HEK293 (cell line): Measurements from ENCODE around the gene TTC34.

Source experiments
- CTCF ChIA-PET: fragments of 350-600 bp; formaldehyde crosslinking; extraction: SDS; loops from one replicate; lab custom pipeline; 2021; ENCODE audit warnings: antibody characterized with exemption; lab: Yijun Ruan, JAX
- POLR2A ChIA-PET: fragments of 300-600 bp; formaldehyde crosslinking; extraction: SDS; loops from one replicate; lab custom pipeline; 2020; ENCODE audit warnings: antibody characterized with exemption, inconsistent platforms; lab: Yijun Ruan, JAX
- H3K27ac ChIP-seq: fragments of 200-500 bp; sonication (Bioruptor generic); 2 replicates; pipeline ENCODE4 v1.5.1; 2014; ENCODE audit warnings: low read depth, low read length, control low read depth, inconsistent platforms; ENCODE audit errors: extremely low read depth
- H3K36me3 ChIP-seq, 2 experiments: fragments of 200-500 bp in 1 of 2; sonication (Bioruptor generic) in 1 of 2; 1 replicate in 1 of 2; 2 replicates in 1 of 2; pipeline ENCODE4 v1.5.1; 2014 to 2017; ENCODE audit warnings: inconsistent platforms in 2 of 2, low read length in 2 of 2; ENCODE audit not compliant: control insufficient read depth in 2 of 2, insufficient read depth in 1 of 2
- H3K4me1 ChIP-seq: fragments of 200-500 bp; sonication (Bioruptor generic); 2 replicates; pipeline ENCODE4 v1.5.1; 2014; ENCODE audit warnings: mild to moderate bottlenecking, low read length, inconsistent platforms; ENCODE audit not compliant: control insufficient read depth, insufficient read depth
- H3K4me3 ChIP-seq: 2 replicates; pipeline ENCODE4 v1.5.1; 2011; ENCODE audit warnings: low read depth, mild to moderate bottlenecking, control low read depth, low read length, moderate library complexity
- H3K9me3 ChIP-seq: fragments of 200-500 bp; sonication (Bioruptor generic); 2 replicates; pipeline ENCODE4 v1.5.1; 2014; ENCODE audit warnings: low read depth, low read length, inconsistent platforms; ENCODE audit not compliant: control insufficient read depth, insufficient read depth
- EGR2 ChIP-seq: fragments of 450-650 bp; formaldehyde crosslinking; IDR thresholded peaks from 2 replicates; pipeline ENCODE4 v1.5.1; 2016; ENCODE audit warnings: low read depth, missing biosample characterization, missing genetic modification characterization
- GLI2 ChIP-seq: fragments of 450-650 bp; formaldehyde crosslinking; IDR thresholded peaks from 2 replicates; pipeline ENCODE4; 2017; ENCODE audit warnings: missing biosample characterization, missing genetic modification characterization, low read depth, borderline replicate concordance
- HOXC10 ChIP-seq: sonication (generic); formaldehyde crosslinking; IDR thresholded peaks from 2 replicates; pipeline ENCODE4 v1.8.1; 2023; ENCODE audit warnings: mild to moderate bottlenecking, missing genetic modification reagents
- OVOL3 ChIP-seq: fragments of 450-650 bp; formaldehyde crosslinking; IDR thresholded peaks from 2 replicates; pipeline ENCODE4 v1.5.1; 2016; ENCODE audit warnings: missing biosample characterization, missing genetic modification characterization
- REST ChIP-seq: fragments of 450-650 bp; formaldehyde crosslinking; IDR thresholded peaks from 2 replicates; pipeline ENCODE4 v1.5.1; 2016; ENCODE audit warnings: missing biosample characterization, missing genetic modification characterization
- SCRT2 ChIP-seq: fragments of 450-650 bp; formaldehyde crosslinking; IDR thresholded peaks from 2 replicates; pipeline ENCODE4 v1.5.1; 2016; ENCODE audit warnings: missing biosample characterization, missing genetic modification characterization
- ZBTB20 ChIP-seq: fragments of 450-650 bp; formaldehyde crosslinking; IDR thresholded peaks from 2 replicates; pipeline ENCODE4 v1.5.1; 2016; ENCODE audit warnings: missing biosample characterization, missing genetic modification characterization
- ZBTB48 ChIP-seq: fragments of 450-650 bp; formaldehyde crosslinking; IDR thresholded peaks from 2 replicates; pipeline ENCODE4 v1.5.1; 2016; ENCODE audit warnings: missing biosample characterization, missing genetic modification characterization
- ZEB2 ChIP-seq: fragments of 450-650 bp; formaldehyde crosslinking; IDR thresholded peaks from 2 replicates; pipeline ENCODE4 v1.5.1; 2016; ENCODE audit warnings: missing biosample characterization, missing genetic modification characterization
- ZFP37 ChIP-seq: fragments of 450-650 bp; formaldehyde crosslinking; IDR thresholded peaks from 2 replicates; pipeline ENCODE4 v1.5.1; 2016; ENCODE audit warnings: missing biosample characterization, missing genetic modification characterization
- ZFP69B ChIP-seq: fragments of 450-650 bp; formaldehyde crosslinking; IDR thresholded peaks from 2 replicates; pipeline ENCODE4 v1.5.1; 2016; ENCODE audit warnings: missing biosample characterization, missing genetic modification characterization
- ZIC2 ChIP-seq: fragments of 450-650 bp; formaldehyde crosslinking; IDR thresholded peaks from 2 replicates; pipeline ENCODE4 v1.5.1; 2016; ENCODE audit warnings: missing biosample characterization, missing genetic modification characterization
- ZNF112 ChIP-seq: fragments of 450-650 bp; formaldehyde crosslinking; IDR thresholded peaks from 2 replicates; pipeline ENCODE4 v1.5.0; 2017; ENCODE audit warnings: missing biosample characterization, missing genetic modification characterization
- ZNF138 ChIP-seq: fragments of 450-650 bp; formaldehyde crosslinking; IDR thresholded peaks from 2 replicates; pipeline ENCODE4 v1.5.1; 2016; ENCODE audit warnings: missing biosample characterization, missing genetic modification characterization, borderline replicate concordance
- ZNF140 ChIP-seq: fragments of 450-650 bp; formaldehyde crosslinking; IDR thresholded peaks from 2 replicates; pipeline ENCODE4 v1.5.1; 2016; ENCODE audit warnings: missing biosample characterization, missing genetic modification characterization
- ZNF155 ChIP-seq: fragments of 450-650 bp; formaldehyde crosslinking; IDR thresholded peaks from 2 replicates; pipeline ENCODE4 v1.5.1; 2016; ENCODE audit warnings: missing biosample characterization, missing genetic modification characterization
- ZNF175 ChIP-seq: fragments of 450-650 bp; formaldehyde crosslinking; IDR thresholded peaks from 2 replicates; pipeline ENCODE4 v1.5.1; 2016; ENCODE audit warnings: missing biosample characterization, missing genetic modification characterization
- ZNF248 ChIP-seq: fragments of 450-650 bp; formaldehyde crosslinking; IDR thresholded peaks from 2 replicates; pipeline ENCODE4 v1.5.1; 2017; ENCODE audit warnings: missing biosample characterization, missing genetic modification characterization
- ZNF416 ChIP-seq: fragments of 450-650 bp; formaldehyde crosslinking; IDR thresholded peaks from 2 replicates; pipeline ENCODE4 v1.5.1; 2016; ENCODE audit warnings: missing biosample characterization, missing genetic modification characterization
- ZNF426 ChIP-seq: fragments of 450-650 bp; formaldehyde crosslinking; IDR thresholded peaks from 2 replicates; pipeline ENCODE4 v1.5.1; 2017; ENCODE audit warnings: missing biosample characterization, missing genetic modification characterization, mild to moderate bottlenecking, inconsistent platforms, moderate library complexity
- ZNF558 ChIP-seq: fragments of 450-650 bp; formaldehyde crosslinking; IDR thresholded peaks from 2 replicates; pipeline ENCODE4 v1.5.1; 2016; ENCODE audit warnings: missing biosample characterization, missing genetic modification characterization
- ZNF658 ChIP-seq: fragments of 450-650 bp; formaldehyde crosslinking; IDR thresholded peaks from 2 replicates; pipeline ENCODE4; 2016; ENCODE audit warnings: missing biosample characterization, missing genetic modification characterization
- ZNF768 ChIP-seq: fragments of 450-650 bp; formaldehyde crosslinking; IDR thresholded peaks from 2 replicates; pipeline ENCODE4 v1.5.1; 2018; ENCODE audit warnings: missing biosample characterization, mild to moderate bottlenecking, missing genetic modification characterization
- ZNF830 ChIP-seq: fragments of 450-650 bp; IDR thresholded peaks from 2 replicates; pipeline ENCODE4 v1.5.0; 2018; ENCODE audit warnings: missing biosample characterization, missing genetic modification characterization, low read depth, mild to moderate bottlenecking, moderate library complexity
- ZSCAN30 ChIP-seq: fragments of 450-650 bp; IDR thresholded peaks from 2 replicates; pipeline ENCODE4 v1.5.1; 2018; ENCODE audit warnings: missing biosample characterization, mild to moderate bottlenecking, missing genetic modification characterization, moderate library complexity
- TF ChIP-seq, protein P1 (sequence below): fragments of 450-650 bp; formaldehyde crosslinking; IDR thresholded peaks from 2 replicates; pipeline ENCODE4 v1.5.1; 2017; ENCODE audit warnings: missing biosample characterization, missing genetic modification characterization

The TTC34 gene

DNA sequence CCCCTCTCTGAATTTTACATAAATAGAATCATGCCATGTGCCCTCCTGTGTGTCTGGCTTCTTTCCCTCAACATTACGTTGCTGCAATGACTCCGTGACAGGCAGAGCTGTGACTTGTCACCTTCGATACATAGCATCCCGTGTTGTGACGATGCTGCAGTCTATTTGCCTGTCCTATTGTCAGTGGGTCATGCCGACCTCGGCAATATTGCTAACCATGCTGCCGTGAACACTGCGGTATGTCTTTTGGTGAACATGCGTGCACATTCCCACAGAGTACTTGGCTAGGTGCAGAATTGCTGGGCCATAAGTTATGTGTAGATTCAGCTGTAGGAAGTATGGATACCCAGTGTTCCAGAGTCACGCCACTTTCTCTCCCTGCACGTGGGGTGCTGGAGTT is 36.3 kb upstream of the TTC34 start:
- ChIA-PET CTCF (interaction anchor here (0.7 kb wide), 1 partner anchor 23 kb away, joined by 4 read pairs; no protein-coding TSS in a partner anchor), POLR2A (no interaction called here)
- Histone ChIP-seq H3K36me3 (no peaks in the 10 kb centered on the region), H3K27ac (no peak overlapping the region), H3K9me3 (no peaks in the 10 kb centered on the region), H3K4me3 (no peak overlapping the region), H3K4me1 (no peaks in the 10 kb centered on the region)
- TF ChIP-seq ZSCAN30 (tag by site-specific recombination) (no peak), ZNF248 (tag by site-specific recombination) (no peak), ZIC2 (no peak), EGR2 (tag by site-specific recombination) (no peak), ZNF175 (tag by site-specific recombination) (no peak), ZNF416 (tag by site-specific recombination) (no peak), ZNF140 (no peak), GLI2 (tag by site-specific recombination) (no peak), ZFP37 (tag by site-specific recombination) (no peak), ZNF426 (no peak), ZEB2 (tag by site-specific recombination) (no peak), ZNF830 (tag by site-specific recombination) (no peak), ZNF138 (no peak), ZNF768 (no peak), SCRT2 (tag by site-specific recombination) (no peak), OVOL3 (tag by site-specific recombination) (no peak), ZBTB48 (no peak)

DNA sequence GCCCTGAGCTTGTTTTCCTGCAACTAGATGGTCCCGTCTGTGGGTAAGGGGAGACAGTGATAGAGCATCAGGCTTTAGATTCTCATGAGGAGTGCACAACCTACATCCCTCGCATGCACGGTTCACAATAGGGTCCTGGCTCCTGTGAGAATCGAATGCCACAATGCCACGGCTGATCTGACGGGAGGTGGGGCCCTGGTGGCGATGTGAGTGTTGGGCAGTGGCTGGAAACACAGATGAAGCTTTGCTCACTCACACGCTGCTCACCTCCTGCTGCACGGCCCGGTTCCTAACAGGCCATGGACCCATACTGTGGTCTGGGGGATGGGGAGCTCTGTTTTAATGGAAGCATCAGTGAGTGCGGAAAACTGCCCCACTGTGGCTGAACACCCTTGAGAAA is 35.8 kb upstream of the TTC34 start:
- Histone ChIP-seq H3K27ac (no peak overlapping the region), H3K4me3 (no peak overlapping the region), H3K36me3 (no peaks in the 10 kb centered on the region), H3K9me3 (no peaks in the 10 kb centered on the region), H3K4me1 (no peaks in the 10 kb centered on the region)
- TF ChIP-seq HOXC10 (CRISPR knock-in tag): no peak
- no peak for TF ChIP-seq REST
- no peak for TF ChIP-seq ZNF155 (tag by site-specific recombination)
- no peak for TF ChIP-seq ZNF658 (tag by site-specific recombination)
- no peak for TF ChIP-seq ZNF558 (tag by site-specific recombination)
- TF ChIP-seq, protein P1, sequence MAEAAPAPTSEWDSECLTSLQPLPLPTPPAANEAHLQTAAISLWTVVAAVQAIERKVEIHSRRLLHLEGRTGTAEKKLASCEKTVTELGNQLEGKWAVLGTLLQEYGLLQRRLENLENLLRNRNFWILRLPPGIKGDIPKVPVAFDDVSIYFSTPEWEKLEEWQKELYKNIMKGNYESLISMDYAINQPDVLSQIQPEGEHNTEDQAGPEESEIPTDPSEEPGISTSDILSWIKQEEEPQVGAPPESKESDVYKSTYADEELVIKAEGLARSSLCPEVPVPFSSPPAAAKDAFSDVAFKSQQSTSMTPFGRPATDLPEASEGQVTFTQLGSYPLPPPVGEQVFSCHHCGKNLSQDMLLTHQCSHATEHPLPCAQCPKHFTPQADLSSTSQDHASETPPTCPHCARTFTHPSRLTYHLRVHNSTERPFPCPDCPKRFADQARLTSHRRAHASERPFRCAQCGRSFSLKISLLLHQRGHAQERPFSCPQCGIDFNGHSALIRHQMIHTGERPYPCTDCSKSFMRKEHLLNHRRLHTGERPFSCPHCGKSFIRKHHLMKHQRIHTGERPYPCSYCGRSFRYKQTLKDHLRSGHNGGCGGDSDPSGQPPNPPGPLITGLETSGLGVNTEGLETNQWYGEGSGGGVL (tag by site-specific recombination): no peak
- TF ChIP-seq OVOL3 (tag by site-specific recombination): no peak
- TF ChIP-seq ZNF175 (tag by site-specific recombination): no peak
- no peak for TF ChIP-seq ZBTB20 (tag by site-specific recombination)
- no peak for TF ChIP-seq ZNF112
- TF ChIP-seq ZFP69B (tag by site-specific recombination): no peak
- POLR2A ChIA-PET: no interaction called here
- CTCF ChIA-PET: interaction anchor here (0.7 kb wide), 1 partner anchor 22 kb away, joined by 4 read pairs; no protein-coding TSS in a partner anchor
